GM19239 (cell line): Measurements from ENCODE around the gene NGB.
"Not testable (repeated sequence)": the region's sequence is repeated elsewhere in the genome, so short reads cannot be mapped to it uniquely, and the experiment has no call there.

Experiments used
- DNase-seq: peaks from one replicate; pipeline ENCODE4 v3.0.0; 2011; ENCODE audit warnings: low spot score; ENCODE audit not compliant: insufficient read length
- FAIRE-seq: peaks from 2 replicates; lab custom pipeline; 2011; peaks lifted over from hg19 to GRCh38; lab: Jason Lieb, UNC

The NGB gene

GRCh38 chr14:77271113-77271710 lies at the start of gene NGB:
Gene NGB, minus strand, starts transcription at chr14:77271206. Its CDS starts 269 bp downstream, at chr14:77270937.
- FAIRE-seq (no peak), DNase-seq (no peak)

- DNase-seq (peak; percentile 71), FAIRE-seq (peak; percentile 98)
Measured at GRCh38 chr14:77320238-77320935, 49.4 kb upstream of the NGB start, which contains the start of gene POMT2. Gene POMT2, minus strand, starts transcription at chr14:77320883. Its CDS starts 202 bp downstream, at chr14:77320681.

GRCh38 chr14:77319422-77319821 lies 48.4 kb upstream of the NGB start:
- DNase-seq (no peak), FAIRE-seq (no peak)

- DNase-seq, FAIRE-seq: not testable (repeated sequence)
Measured at GRCh38 chr14:77318756-77319155, 47.8 kb upstream of the NGB start.

GRCh38 chr14:77318006-77318553 lies 47.1 kb upstream of the NGB start:
- DNase-seq (no peak), FAIRE-seq (no peak)

- DNase-seq, result no peak
- no peak for FAIRE-seq
Measured at GRCh38 chr14:77316872-77317301, 45.9 kb upstream of the NGB start.

- FAIRE-seq (no peak), DNase-seq (no peak)
Measured at GRCh38 chr14:77316195-77316505, 45.1 kb upstream of the NGB start.

GRCh38 chr14:77314539-77315457 lies 43.8 kb upstream of the NGB start:
- FAIRE-seq (no peak), DNase-seq (no peak)

- DNase-seq (no peak), FAIRE-seq (no peak)
Measured at GRCh38 chr14:77314043-77314442, 43.0 kb upstream of the NGB start.

- DNase-seq, result no peak
- FAIRE-seq, result no peak
Measured at GRCh38 chr14:77313371-77313770, 42.4 kb upstream of the NGB start.

GRCh38 chr14:77311217-77311616 lies 40.2 kb upstream of the NGB start:
- FAIRE-seq (no peak), DNase-seq (no peak)

GRCh38 chr14:77310026-77310425 lies 39.0 kb upstream of the NGB start:
- FAIRE-seq (no peak), DNase-seq (no peak)

GRCh38 chr14:77309131-77309530 lies 38.1 kb upstream of the NGB start:
- no peak for DNase-seq
- FAIRE-seq, result no peak

GRCh38 chr14:77306851-77307496 lies 36.0 kb upstream of the NGB start:
- DNase-seq (no peak), FAIRE-seq (no peak)

- FAIRE-seq, result no peak
Measured at GRCh38 chr14:77306416-77306815, 35.4 kb upstream of the NGB start.

GRCh38 chr14:77305696-77306095 lies 34.7 kb upstream of the NGB start:
- FAIRE-seq, result no peak

More at GRCh38 chr14:77306416-77306815, 35.4 kb upstream of the NGB start:
- no peak for DNase-seq

GRCh38 chr14:77303417-77304156 lies 32.6 kb upstream of the NGB start:
- FAIRE-seq, result no peak
- DNase-seq, result no peak

More at GRCh38 chr14:77305696-77306095, 34.7 kb upstream of the NGB start:
- DNase-seq, result no peak

GRCh38 chr14:77302926-77303325 lies 31.9 kb upstream of the NGB start:
- DNase-seq (no peak), FAIRE-seq (no peak)

GRCh38 chr14:77301103-77301502 lies 30.1 kb upstream of the NGB start:
- DNase-seq (peak; percentile 59), FAIRE-seq (peak; percentile 90)
